ENCODE data around the gene EVA1C. TPM values are rescaled to one million over a fixed set of nuclear protein-coding genes. Genes with fewer than 3 reads are reported as not detected.

EVA1C gene
- total and polyA plus RNA-seq, 2 donors (not counting 1 experiment from before 2014, with no cell fraction given), result 0.84 to 1.6 TPM

GRCh38 chr21:32483293-32483595 lies 70.7 kb downstream of the EVA1C start:
- intact Hi-C loops (cut with micrococcal nuclease), result no loop called here
- DNase-seq (no peak), ATAC-seq (ENCODE audit: low read depth) (no peak)
- Mint-ChIP-seq H3K4me3 (no peak overlapping the region), H3K4me1 (no peaks in the 10 kb centered on the region), H3K9me3 (ENCODE audit: insufficient read depth) (no peaks in the 10 kb centered on the region), H3K27ac (no peak overlapping the region), H3K27me3 (peaks cover 2% of the 10 kb centered on the region)
- CTCF ChIA-PET, result interaction anchor here (0.7 kb wide), 1 partner anchor 56 kb away, joined by 4 read pairs; no protein-coding TSS in a partner anchor
- no peaks in the 10 kb centered on the region for H3K4me1 ChIP-seq (ENCODE audit: control insufficient read depth in 2 of 2, insufficient read depth in 2 of 2, low read length in 2 of 2)
- 83% methylated on average over 2 of the region's 2 CpGs for WGBS (ENCODE audit: insufficient coverage)
- no peaks in the 10 kb centered on the region for H3K27me3 ChIP-seq (replicated peaks in 1 of 4; ENCODE audit: control extremely low read depth in 1 of 4, control insufficient read depth in 3 of 4, insufficient read depth in 4 of 4, low read length in 3 of 4)
- H2AFZ ChIP-seq (ENCODE audit: insufficient read depth, low read depth, low read length, poor library complexity, severe bottlenecking), result no peak overlapping the region
- POLR2A ChIA-PET, result no interaction called here
- no peak overlapping the region for H3K27ac ChIP-seq (ENCODE audit: low read length in 2 of 2)
- H3K79me2 ChIP-seq (ENCODE audit: control insufficient read depth, insufficient read depth, low read length), result no peaks in the 10 kb centered on the region
- H3K9me3 ChIP-seq (ENCODE audit: control extremely low read depth in 1 of 3, control insufficient read depth in 2 of 3, insufficient read depth in 1 of 3, low read length in 2 of 3), result peaks cover 0 to 3% (median 0%) of the 10 kb centered on the region in 3 donors
- no peak overlapping the region for H3K4me2 ChIP-seq (replicated peaks; ENCODE audit: low read depth, low read length, poor library complexity, severe bottlenecking)
- no peak for TF ChIP-seq CTCF (IDR thresholded peaks at IDR 0.05)
- TF ChIP-seq EZH2 (IDR thresholded peaks at IDR 0.05; ENCODE audit: borderline replicate concordance, insufficient read depth, low read depth, low read length, poor library complexity, severe bottlenecking), result no peak
- H3K4me3 ChIP-seq (ENCODE audit: control extremely low read depth in 1 of 5, extremely low read depth in 1 of 5, insufficient read depth in 1 of 5, low read depth in 2 of 5, low read length in 4 of 5), result no peak overlapping the region
- H3K9ac ChIP-seq (ENCODE audit: low read length), result no peak overlapping the region
- H4K20me1 ChIP-seq (ENCODE audit: control insufficient read depth, insufficient read depth, low read length, poor library complexity, severe bottlenecking), result no peaks in the 10 kb centered on the region
- H3K36me3 ChIP-seq (replicated peaks in 1 of 2; ENCODE audit: control extremely low read depth in 1 of 2, control insufficient read depth in 1 of 2, extremely low read depth in 1 of 2, insufficient read depth in 2 of 2, low read length in 1 of 2), result no peaks in the 10 kb centered on the region

- Mint-ChIP-seq H3K27ac (no peak overlapping the region), H3K4me1 (no peaks in the 10 kb centered on the region), H3K4me3 (no peak overlapping the region), H3K9me3 (ENCODE audit: insufficient read depth) (no peaks in the 10 kb centered on the region), H3K27me3 (peaks cover 7% of the 10 kb centered on the region)
- ChIA-PET CTCF (no interaction called here), POLR2A (no interaction called here)
- ATAC-seq (ENCODE audit: low read depth) (no peak), DNase-seq (no peak)
- Histone ChIP-seq H3K9me3 (ENCODE audit: control extremely low read depth in 1 of 3, control insufficient read depth in 2 of 3, insufficient read depth in 1 of 3, low read length in 2 of 3) (peaks cover 0 to 3% (median 0%) of the 10 kb centered on the region in 3 donors), H3K27me3 (replicated peaks in 1 of 4; ENCODE audit: control extremely low read depth in 1 of 4, control insufficient read depth in 3 of 4, insufficient read depth in 4 of 4, low read length in 3 of 4) (no peaks in the 10 kb centered on the region), H2AFZ (ENCODE audit: insufficient read depth, low read depth, low read length, poor library complexity, severe bottlenecking) (no peak overlapping the region), H3K9ac (ENCODE audit: low read length) (no peak overlapping the region), H4K20me1 (ENCODE audit: control insufficient read depth, insufficient read depth, low read length, poor library complexity, severe bottlenecking) (no peaks in the 10 kb centered on the region), H3K27ac (ENCODE audit: low read length in 2 of 2) (no peak overlapping the region), H3K79me2 (ENCODE audit: control insufficient read depth, insufficient read depth, low read length) (no peaks in the 10 kb centered on the region), H3K36me3 (replicated peaks in 1 of 2; ENCODE audit: control extremely low read depth in 1 of 2, control insufficient read depth in 1 of 2, extremely low read depth in 1 of 2, insufficient read depth in 2 of 2, low read length in 1 of 2) (no peaks in the 10 kb centered on the region), H3K4me3 (ENCODE audit: control extremely low read depth in 1 of 5, extremely low read depth in 1 of 5, insufficient read depth in 1 of 5, low read depth in 2 of 5, low read length in 4 of 5) (no peak overlapping the region), H3K4me2 (replicated peaks; ENCODE audit: low read depth, low read length, poor library complexity, severe bottlenecking) (no peak overlapping the region), H3K4me1 (ENCODE audit: control insufficient read depth in 2 of 2, insufficient read depth in 2 of 2, low read length in 2 of 2) (no peaks in the 10 kb centered on the region)
- no peak for TF ChIP-seq EZH2 (IDR thresholded peaks at IDR 0.05; ENCODE audit: borderline replicate concordance, insufficient read depth, low read depth, low read length, poor library complexity, severe bottlenecking)
- no peak for TF ChIP-seq CTCF (IDR thresholded peaks at IDR 0.05)
- WGBS (ENCODE audit: insufficient coverage), result 44% methylated on average over 11 of the region's 16 CpGs
- intact Hi-C loops (cut with micrococcal nuclease), result no loop called here
Measured at GRCh38 chr21:32484706-32485380, 72.3 kb downstream of the EVA1C start.
